GM19463 (cell line): Measurements from ENCODE around the gene NHERF2.

ENCODE experiments used
- ATAC-seq: cut with Tn5 transposase; IDR thresholded peaks from one replicate; pipeline ENCODE4 v1.9.1; 2021; ENCODE audit warnings: mild to moderate bottlenecking, moderate library complexity; ENCODE audit not compliant: unreplicated experiment

Gene NHERF2

DNA sequence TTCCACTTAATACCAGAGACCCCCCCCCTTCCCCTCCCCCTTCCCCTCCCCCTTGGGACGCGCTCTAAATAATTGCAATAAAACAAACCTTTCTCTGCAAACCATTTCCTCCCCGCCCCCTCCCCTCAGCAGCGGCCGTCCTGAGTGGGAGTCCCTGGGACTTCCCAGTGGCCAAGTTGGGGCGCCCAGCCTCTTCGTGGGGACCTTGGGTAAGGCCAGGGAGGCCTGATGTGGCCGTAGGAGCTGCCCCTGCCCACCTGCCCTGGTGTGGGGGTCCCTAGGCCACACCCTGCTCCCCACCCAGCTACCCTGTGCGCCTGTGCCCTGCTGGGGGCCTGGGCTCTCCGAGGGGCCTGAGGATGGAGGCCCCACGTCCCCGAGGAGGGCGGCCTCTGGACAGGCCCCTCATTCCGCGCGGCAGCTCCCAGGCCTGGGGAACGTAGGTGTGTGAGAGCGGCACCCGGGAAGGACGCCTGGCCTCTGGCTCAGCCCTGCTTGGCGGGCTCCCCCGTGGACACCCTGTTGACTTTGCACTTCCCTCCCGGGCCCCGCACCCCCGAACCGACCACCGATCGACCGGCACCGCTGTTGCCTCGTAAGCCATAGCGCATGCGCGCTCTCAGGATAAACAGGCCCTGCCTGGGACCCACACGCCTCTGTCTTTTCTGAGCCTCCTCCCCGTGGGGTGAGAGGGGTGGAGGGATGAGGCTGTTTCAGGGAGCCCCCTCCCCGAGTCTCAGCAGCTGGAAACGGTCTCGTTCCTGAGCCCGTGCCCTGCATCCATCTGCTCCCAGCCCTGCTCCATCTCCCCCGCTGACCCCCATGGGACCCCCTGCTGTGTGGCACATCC lies 11.9 kb downstream of the NHERF2 start:
- no peak for ATAC-seq

DNA sequence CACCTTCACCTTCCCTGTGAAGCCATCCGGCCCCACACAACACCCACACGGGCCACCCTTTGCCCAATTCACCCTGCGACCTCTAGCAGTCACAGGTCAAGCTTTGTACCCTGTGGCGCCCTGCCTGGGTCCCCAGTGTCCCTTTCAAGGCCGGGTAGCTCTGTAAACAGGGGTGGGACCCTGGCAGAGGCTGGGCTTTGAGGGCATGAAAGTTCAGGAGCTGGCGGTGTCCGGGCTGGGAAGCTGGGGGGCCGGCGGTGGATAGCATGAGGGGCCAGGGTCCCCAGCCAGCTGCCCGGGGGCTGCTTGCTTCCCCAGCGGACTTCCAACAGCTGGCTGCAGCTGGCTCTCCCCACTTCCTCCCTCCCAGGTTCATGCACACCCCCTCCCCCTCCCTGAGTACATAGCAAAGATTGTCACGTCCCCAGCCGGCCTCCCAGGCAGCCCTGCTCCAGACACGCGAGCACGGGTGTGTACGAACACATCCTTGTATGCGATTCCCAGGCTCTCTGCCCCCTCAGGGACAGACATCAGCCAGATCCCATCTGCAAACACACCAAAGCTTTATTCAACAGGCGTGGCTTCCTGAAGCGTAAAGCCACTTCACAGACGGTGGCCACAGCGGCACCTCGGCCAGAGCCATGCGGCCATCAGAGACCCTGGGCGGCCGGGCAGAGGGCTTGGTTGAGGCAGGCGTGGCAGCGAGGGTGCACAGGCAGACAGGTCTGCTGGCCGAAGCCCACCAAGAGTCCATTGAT lies 12.8 kb downstream of the NHERF2 start:
- no peak for ATAC-seq

DNA sequence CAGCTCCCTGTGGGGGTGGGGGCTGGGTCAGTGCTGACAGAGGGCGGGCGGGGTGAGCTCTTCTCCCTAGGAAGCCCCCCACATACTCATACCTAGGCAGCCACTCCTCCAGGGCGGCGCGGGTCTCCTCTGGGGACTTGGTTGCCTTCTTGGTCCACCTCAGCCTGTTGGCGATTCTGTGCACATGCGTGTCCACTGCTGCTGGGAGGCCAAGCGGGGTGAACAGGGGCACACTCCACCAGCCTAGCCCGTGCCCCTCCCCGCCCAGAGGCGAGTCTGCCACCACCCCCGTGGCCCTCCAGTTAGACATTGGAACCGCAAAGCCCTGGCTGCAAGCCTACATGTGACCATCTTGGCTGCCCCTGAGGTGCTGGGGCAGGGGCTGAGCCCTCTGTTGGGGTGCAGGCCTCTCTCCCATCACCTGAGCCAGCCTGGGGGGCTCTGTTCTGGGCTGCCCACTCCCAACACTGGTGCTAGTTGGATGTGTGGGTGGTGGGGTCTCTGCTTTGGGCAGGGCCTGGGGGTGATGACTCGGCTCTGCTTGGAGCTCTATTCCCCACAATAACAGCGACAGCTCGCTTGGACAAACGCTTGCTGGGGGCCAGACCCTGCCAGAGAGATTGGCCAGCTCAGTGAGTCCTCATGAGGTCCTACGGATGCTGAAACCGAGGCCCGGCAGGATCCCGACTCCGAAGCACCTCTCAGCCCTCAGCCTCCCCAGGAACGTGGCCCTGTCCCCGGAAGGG lies 13.5 kb downstream of the NHERF2 start:
- no peak for ATAC-seq

DNA sequence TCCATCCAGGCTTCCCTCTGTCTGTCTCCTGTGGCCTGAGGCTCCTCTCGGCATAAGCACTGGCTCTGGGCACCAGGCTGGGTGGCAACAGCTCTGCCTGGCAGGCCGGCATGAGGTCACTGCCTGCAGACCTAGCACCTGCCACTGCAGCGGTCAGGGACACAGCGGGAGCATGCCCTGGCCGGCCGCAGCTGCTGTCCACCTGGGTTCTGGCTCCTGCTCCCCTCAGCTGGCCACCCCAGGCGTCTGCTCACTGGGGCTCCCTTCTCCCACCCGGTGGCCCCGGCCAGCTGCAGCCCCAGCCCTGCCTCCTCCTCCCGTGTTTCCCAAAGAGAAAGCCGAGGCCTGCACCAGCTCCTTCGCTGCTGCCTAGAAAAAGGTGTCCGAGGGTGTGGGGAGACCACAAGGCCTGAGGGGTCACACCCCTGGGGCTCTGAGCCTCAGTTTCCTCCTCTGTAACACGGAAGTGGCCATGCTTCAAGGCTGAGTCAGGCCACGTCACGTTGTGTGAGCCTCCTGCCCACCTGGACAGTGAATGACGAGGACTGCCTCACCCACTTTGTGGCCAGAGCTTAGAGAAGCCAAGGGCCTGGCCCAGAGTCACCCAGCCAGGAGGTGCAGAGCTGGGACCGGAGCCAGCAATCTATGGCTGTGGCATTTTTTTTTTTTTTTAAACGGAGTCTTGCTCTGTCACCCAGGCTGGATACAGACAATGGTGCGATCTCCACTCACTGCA lies 14.3 kb downstream of the NHERF2 start:
- ATAC-seq = no peak

- ATAC-seq = no peak
Observed at GRCh38 chr16:2042171-2042985, 15.7 kb downstream of the NHERF2 start.

- no peak for ATAC-seq
Observed at GRCh38 chr16:2042986-2043666, 16.4 kb downstream of the NHERF2 start.

- ATAC-seq = no peak
Observed at GRCh38 chr16:2043667-2044451, 17.2 kb downstream of the NHERF2 start.

- no peak for ATAC-seq
Observed at GRCh38 chr16:2044541-2044940, 17.8 kb downstream of the NHERF2 start.

GRCh38 chr16:2045965-2046892 lies 19.5 kb downstream of the NHERF2 start:
- no peak for ATAC-seq

DNA sequence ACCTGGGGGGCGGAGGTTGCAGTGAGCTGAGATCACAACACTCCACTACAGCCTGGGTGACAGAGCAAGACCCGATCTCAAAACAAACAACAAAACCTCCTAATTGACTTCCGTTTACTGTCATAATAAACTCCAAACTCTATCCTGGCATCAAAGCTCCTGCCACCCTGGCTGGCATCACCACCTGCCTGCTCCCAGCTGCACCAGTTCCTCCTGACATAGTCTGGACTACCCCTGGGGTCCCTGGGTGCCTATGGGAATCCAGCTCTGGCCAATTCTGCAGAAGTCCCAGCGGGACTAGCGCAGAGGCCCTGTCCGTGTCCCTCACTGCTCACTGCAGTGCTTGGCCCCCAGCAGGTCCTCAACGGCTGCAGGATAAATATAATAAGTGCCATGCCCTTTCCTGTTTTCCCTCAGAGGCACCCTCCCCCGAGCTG lies 20.2 kb downstream of the NHERF2 start:
- no peak for ATAC-seq

DNA sequence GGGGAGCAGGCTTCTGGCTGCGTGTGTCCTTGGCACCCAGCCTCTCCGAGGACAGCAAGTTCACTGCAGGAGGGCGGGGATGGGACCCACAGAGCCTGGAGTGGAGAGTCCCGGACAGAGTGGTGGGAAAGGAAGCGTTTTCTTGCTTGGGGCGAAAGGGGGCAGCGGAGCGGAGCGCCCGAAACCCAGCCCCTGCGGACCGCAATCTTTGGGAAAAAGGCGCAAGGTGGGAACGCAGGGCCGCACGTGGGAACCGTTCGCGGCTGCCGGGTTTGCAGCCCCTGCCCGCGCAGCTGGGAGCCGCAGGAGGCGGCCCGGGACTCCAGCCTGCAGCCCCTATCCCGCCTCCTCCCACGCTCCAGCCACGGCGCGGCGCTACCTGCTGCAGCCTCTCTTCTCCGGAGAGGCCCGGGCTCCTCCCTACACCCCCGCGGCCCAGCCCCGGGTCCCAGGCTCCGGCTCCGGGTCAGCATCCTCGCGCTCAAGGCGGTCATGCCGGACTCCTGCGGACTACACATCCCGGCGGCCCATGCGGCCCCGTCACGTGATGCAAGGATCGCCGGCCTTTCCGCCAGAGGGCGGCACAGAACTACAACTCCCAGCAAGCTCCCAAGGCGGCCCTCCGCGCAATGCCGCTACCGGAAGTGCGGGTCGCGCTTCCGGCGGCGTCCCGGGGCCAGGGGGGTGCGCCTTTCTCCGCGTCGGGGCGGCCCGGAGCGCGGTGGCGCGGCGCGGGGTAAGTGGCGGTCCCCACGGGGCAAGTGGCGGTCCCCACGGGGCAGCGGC lies 20.8 kb downstream of the NHERF2 start, which contains the start of the genes NTHL1 and TSC2:
Gene NTHL1 (minus strand): TSS at position 505 of the 786 bp plus-strand sequence. CDS start 11 bp downstream, at position 494.
Gene TSC2 (plus strand): TSS at position 656 of the 786 bp plus-strand sequence. CDS start 631 bp downstream, outside the sequence.
- ATAC-seq = peak; percentile 90

DNA sequence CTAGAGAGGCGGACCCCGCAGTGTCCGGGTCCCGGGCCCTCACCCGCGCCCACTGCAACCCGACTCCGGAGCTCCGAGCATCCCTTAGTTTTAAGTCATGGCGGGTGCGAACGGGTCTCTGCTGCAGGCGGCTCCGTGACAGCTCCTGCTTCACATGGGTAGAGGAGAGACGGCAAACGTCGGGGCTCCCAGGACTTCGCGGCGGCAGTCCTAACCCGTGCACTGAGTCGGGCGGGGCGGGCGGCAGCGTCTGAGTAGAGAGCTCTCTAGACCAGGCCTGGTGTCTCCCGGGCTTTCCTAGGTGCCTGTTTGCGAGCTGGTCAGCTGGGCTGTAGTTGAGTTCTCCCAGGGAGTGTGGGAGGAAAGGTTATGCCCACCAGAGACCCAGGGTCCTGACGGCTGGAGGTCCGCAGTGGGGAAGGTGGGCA lies 21.4 kb downstream of the NHERF2 start:
- ATAC-seq = no peak

- ATAC-seq = no peak
Observed at GRCh38 chr16:2053211-2053610, 26.5 kb downstream of the NHERF2 start.

DNA sequence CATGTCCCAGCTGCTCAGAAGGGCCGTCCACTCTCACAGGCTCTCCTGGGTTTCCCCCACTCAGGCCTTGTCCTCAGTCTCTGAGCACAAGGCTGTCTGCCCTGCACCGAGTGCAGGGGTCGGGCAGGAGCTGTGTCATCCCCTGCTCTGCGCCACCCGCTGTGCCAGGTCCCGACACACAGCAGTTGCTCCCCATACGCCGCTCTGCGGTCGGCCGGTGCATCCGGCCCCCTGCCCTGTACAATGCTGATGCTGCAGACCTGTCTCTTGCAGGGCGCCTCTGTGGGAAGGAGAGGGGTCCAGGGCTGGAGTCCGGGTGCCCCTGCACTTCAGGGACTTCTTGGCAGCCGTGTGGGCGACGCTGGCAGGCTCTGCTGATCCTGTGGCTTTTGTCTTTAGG lies 27.2 kb downstream of the NHERF2 start:
- ATAC-seq = no peak

DNA sequence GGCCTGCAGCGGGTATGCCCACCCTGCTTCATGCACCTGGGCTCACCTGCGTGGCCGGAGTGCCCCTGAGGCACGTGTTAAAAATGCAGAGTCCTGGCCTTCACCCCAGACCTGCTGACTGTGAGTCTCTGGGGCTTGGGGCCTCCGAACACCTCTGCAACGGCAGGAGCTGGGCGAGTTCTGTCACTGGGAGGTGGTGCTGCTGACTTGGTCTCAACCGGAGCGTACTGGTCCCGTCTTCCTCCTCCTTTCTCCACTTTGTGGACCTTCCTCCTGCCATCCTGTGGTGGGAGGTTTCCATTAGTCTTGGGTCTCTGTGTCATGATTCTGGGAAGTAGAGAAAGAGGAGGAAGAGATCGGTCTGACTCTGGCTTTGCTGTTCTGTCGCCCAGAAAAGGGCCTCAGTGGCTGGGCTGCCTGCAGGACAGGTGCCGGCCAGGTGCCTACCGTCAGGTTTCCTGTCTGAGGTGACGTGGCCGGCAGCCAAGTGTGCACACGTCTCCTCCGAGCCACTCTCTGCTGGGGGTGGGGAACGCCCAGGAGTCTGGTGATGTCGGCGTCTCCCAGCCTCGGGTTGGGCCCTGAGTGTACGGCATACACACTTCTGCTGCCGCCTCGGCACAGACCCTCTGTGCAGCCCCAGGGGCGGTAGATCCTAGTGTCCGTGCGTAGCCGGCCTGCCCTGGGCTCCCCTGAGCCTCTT lies 28.0 kb downstream of the NHERF2 start:
- ATAC-seq = no peak

DNA sequence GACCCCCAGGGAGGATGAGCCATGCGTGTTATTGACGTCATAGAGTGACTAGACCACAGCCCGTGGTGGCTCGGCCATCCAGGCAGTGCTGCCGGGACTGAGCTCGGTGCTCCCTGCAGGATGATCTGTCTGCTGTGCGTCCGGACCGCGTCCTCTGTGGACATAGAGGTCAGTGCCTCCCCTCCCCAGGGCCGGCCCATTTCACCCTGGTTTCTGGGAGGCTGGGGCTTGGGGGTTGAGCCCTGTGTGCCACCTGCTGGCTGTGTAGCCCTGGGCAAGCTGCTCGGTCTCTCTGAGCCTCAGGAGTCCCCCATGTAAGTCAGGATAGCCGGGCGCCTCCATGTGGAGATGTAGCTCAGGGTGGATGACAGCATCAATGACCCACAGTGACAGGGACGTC lies 29.4 kb downstream of the NHERF2 start:
- ATAC-seq = no peak
